Retinal pigment epithelial cell (primary cell): ENCODE measurements around the gene SGK1.

Experiments
- DNase-seq: peaks from one replicate; pipeline ENCODE4 v3.0.0-alpha.2; 2010; ENCODE audit warnings: low read depth
- H3K4me3 ChIP-seq: 2 replicates; pipeline ENCODE4 v1.5.1; 2011; ENCODE audit warnings: mild to moderate bottlenecking, low read length, control low read depth, moderate library complexity
- CTCF ChIP-seq: conservative IDR thresholded peaks from 2 replicates; pipeline ENCODE4 v1.5.1; 2011; ENCODE audit warnings: low read depth, low read length, control low read depth, inconsistent platforms

SGK1 gene

DNA sequence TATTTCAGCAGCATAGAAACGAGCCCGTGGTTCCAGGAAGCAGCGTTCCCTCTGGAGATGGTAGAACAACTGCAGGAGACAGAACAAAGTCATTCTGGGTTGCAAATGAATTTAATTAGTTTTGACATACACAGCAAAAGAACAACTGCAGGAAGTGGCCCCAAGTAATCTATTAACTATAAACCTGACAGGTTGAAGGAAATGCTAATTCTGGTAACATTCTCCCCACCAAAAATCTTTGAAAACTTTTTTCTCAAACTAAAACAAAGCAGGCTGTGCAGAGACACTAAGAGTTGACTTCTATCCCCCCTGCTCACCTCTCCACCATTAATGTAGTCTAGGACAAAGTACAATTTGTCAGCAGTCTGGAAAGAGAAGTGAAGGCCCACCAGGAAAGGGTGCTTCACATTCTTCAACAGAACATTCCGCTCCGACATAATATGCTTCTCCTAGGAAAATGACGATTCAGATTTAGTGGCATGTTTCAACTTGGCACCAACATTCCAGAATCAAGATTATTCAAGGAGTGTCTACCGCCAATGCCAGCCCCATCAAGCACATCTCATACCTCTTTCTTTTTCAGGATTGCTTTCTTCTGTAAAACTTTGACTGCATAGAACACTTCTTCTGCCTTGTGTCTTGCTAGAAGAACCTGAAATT is 145.1 kb downstream of the SGK1 start:
- no peak for TF ChIP-seq CTCF
- DNase-seq: no peak
- peak overlapping the region; percentile 99 for H3K4me3 ChIP-seq

- DNase-seq: no peak
- peak; percentile 43 for TF ChIP-seq CTCF
- peak overlapping the region; percentile 99 for H3K4me3 ChIP-seq
Observed at GRCh38 chr6:134172020-134172705, 145.7 kb downstream of the SGK1 start.

DNA sequence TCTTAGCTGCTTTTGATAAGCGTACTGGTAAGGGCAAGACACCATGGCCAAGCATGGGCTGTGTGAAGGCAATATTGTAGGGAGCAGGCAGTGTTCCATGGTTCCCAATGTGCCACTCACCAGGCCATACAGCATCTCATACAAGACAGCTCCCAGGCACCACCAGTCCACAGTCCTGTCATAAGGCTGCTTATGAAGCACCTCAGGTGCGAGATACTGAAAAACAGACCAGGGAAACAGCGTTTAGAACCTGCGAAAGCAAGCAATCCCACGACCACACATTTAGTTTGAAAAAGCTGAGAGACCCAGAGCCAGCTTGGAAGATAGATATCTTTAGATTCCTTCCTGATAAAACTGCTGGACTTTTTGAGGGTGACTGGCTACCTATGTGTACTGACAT is 146.4 kb downstream of the SGK1 start:
- TF ChIP-seq CTCF: no peak
- H3K4me3 ChIP-seq: peak overlapping the region; percentile 99
- no peak for DNase-seq

DNA sequence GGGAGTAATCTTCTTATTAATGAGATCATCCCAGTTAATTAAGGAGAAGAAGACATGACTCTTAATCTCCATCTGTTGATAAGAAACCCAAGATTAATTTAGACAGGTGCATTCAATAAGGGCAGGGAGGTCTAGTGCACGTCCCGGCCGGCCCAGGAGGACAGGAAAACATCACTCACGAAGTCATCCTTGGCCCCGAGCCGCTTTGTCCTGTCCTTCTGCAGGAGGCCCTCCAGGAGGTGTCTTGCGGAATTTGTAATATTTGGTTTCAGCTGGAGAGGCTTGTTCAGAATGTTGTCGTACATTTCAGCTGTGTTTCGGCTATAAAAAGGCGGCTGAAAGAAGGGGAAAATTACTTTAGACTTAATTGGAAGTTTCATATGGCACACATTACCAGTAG is 147.1 kb downstream of the SGK1 start:
- H3K4me3 ChIP-seq: peak overlapping the region; percentile 99
- peak; percentile 11 for TF ChIP-seq CTCF
- DNase-seq: no peak

- DNase-seq: no peak
- H3K4me3 ChIP-seq: peak overlapping the region; percentile 99
- TF ChIP-seq CTCF: no peak
Observed at GRCh38 chr6:134169871-134170486, 147.9 kb downstream of the SGK1 start.

GRCh38 chr6:134168590-134169208 is 149.2 kb downstream of the SGK1 start:
- no peak for TF ChIP-seq CTCF
- H3K4me3 ChIP-seq: peak overlapping the region; percentile 99
- no peak for DNase-seq
